Suprapubic skin (tissue), 3 donors: ENCODE results near the gene PAFAH1B1.

Experiments
- CTCF ChIP-seq, 2 donors: fragments of 200-600 bp in 1 of 2; fragments of 450-650 bp in 1 of 2; sonication (generic) in 1 of 2; IDR thresholded peaks; one replicate each; pipeline ENCODE4 v1.5.1; 2016 to 2019; ENCODE audit warnings: antibody characterized with exemption in 2 of 2, mild to moderate bottlenecking in 1 of 2, moderate library complexity in 1 of 2
- EP300 ChIP-seq: sonication (generic); formaldehyde crosslinking; IDR thresholded peaks from one replicate; pipeline ENCODE4 v1.6.1; 2017; ENCODE audit warnings: antibody characterized with exemption
- POLR2A ChIP-seq, 2 donors: fragments of 450-650 bp; IDR thresholded peaks; one replicate each; pipeline ENCODE4 v1.6.1; 2017; ENCODE audit warnings: antibody characterized with exemption in 2 of 2, mild to moderate bottlenecking in 2 of 2, moderate library complexity in 2 of 2

GRCh38 chr17:2547176-2547575, 46.3 kb upstream of the PAFAH1B1 start:
- no peak for TF ChIP-seq POLR2A (IDR thresholded peaks at IDR 0.05)
- TF ChIP-seq CTCF (IDR thresholded peaks at IDR 0.05) = no peak
- no peak for TF ChIP-seq EP300
